A673 (cell line): Measurements from ENCODE around the gene ZNF860.

Source experiments
- EZH2 ChIP-seq: fragments of 200-600 bp; sonication (generic); IDR thresholded peaks from 2 replicates; pipeline ENCODE4 v1.6.1; 2017; ENCODE audit warnings: borderline replicate concordance, low read depth, mild to moderate bottlenecking, mixed read lengths, antibody characterized with exemption, low read length; ENCODE audit not compliant: poor library complexity, severe bottlenecking
- TF ChIP-seq, protein P1 (sequence below): fragments of 300-800, 200-600 bp; sonication (generic); conservative IDR thresholded peaks from 2 replicates; pipeline ENCODE4 v1.5.1; 2017; ENCODE audit warnings: low read depth, mild to moderate bottlenecking, antibody characterized with exemption, low read length, moderate library complexity, mixed read lengths

DNA sequence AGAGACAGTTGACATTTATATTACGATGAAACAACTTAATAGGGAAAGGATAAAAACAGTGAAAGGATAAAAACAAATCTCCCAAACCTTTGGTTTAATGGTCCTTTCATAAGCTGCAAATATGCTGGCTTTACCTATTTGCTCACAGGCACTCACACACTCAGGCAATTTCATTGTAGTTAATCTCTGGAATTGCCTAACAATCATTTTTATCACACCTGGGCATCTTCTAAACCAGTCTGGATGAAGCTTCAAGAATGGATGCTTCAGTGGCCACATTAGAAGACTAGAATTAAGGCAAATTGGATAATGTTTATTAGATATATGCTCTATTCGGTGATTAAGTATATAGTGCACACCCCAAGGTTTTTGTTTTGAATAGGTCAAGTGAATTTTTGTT is 14.0 kb upstream of the ZNF860 start:
- TF ChIP-seq, protein P1, sequence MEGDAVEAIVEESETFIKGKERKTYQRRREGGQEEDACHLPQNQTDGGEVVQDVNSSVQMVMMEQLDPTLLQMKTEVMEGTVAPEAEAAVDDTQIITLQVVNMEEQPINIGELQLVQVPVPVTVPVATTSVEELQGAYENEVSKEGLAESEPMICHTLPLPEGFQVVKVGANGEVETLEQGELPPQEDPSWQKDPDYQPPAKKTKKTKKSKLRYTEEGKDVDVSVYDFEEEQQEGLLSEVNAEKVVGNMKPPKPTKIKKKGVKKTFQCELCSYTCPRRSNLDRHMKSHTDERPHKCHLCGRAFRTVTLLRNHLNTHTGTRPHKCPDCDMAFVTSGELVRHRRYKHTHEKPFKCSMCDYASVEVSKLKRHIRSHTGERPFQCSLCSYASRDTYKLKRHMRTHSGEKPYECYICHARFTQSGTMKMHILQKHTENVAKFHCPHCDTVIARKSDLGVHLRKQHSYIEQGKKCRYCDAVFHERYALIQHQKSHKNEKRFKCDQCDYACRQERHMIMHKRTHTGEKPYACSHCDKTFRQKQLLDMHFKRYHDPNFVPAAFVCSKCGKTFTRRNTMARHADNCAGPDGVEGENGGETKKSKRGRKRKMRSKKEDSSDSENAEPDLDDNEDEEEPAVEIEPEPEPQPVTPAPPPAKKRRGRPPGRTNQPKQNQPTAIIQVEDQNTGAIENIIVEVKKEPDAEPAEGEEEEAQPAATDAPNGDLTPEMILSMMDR = no peak
- TF ChIP-seq EZH2 = no peak
